Hepatocyte (in vitro differentiated cells): ENCODE results near the gene MCF2L. TPM values are rescaled to one million over a fixed set of nuclear protein-coding genes. Genes with fewer than 3 reads are reported as not detected.
"Not testable (repeated sequence)": the region's sequence is repeated elsewhere in the genome, so short reads cannot be mapped to it uniquely, and the experiment has no call there.

Experiments
- DNase-seq: peaks from one replicate; pipeline ENCODE4 v3.0.0-alpha.2; 2016; ENCODE audit warnings: low spot score
- H2AFZ ChIP-seq: fragments of 200-600 bp; sonication (generic); 2 replicates; pipeline ENCODE4 v1.6.0; 2016; ENCODE audit warnings: antibody characterized with exemption, mild to moderate bottlenecking
- H3K27ac ChIP-seq: fragments of 200-600 bp; sonication (generic); 2 replicates; pipeline ENCODE4 v1.5.1; 2016; ENCODE audit warnings: mild to moderate bottlenecking
- H3K27me3 ChIP-seq: fragments of 200-600 bp; sonication (generic); 2 replicates; pipeline ENCODE4 v1.6.1; 2016
- H3K36me3 ChIP-seq: fragments of 200-600 bp; sonication (generic); replicated peaks from 2 replicates; pipeline ENCODE4 v1.5.1; 2016; ENCODE audit warnings: low read depth; ENCODE audit not compliant: insufficient read depth
- H3K4me1 ChIP-seq: fragments of 200-600 bp; sonication (generic); 2 replicates; pipeline ENCODE4 v1.5.1; 2016; ENCODE audit warnings: mild to moderate bottlenecking, moderate library complexity; ENCODE audit not compliant: insufficient read depth
- H3K4me2 ChIP-seq: fragments of 200-600 bp; sonication (generic); 2 replicates; pipeline ENCODE4 v1.6.0; 2016
- H3K4me3 ChIP-seq: fragments of 200-600 bp; sonication (generic); 2 replicates; pipeline ENCODE4 v1.5.1; 2016; ENCODE audit warnings: mild to moderate bottlenecking
- H3K79me2 ChIP-seq: fragments of 200-600 bp; sonication (generic); 2 replicates; pipeline ENCODE4 v1.6.0; 2017; ENCODE audit warnings: mild to moderate bottlenecking
- H3K9me2 ChIP-seq: fragments of 200-600 bp; sonication (generic); replicated peaks from 2 replicates; pipeline ENCODE4 v1.6.0; 2017; ENCODE audit warnings: mild to moderate bottlenecking; ENCODE audit not compliant: insufficient read depth
- H3K9me3 ChIP-seq: fragments of 200-600 bp; sonication (generic); 2 replicates; pipeline ENCODE4 v1.5.1; 2016; ENCODE audit warnings: low read depth, mild to moderate bottlenecking
- H4K20me1 ChIP-seq: fragments of 200-600 bp; sonication (generic); 2 replicates; pipeline ENCODE4 v1.6.0; 2016; ENCODE audit warnings: mild to moderate bottlenecking; ENCODE audit not compliant: insufficient read depth, poor library complexity, severe bottlenecking
- EZH2 ChIP-seq: fragments of 200-600 bp; sonication (generic); IDR thresholded peaks from 2 replicates; pipeline ENCODE4 v1.6.1; 2016; ENCODE audit warnings: antibody characterized with exemption, mild to moderate bottlenecking, borderline replicate concordance
- EZH2phosphoT487 ChIP-seq: fragments of 200-600 bp; sonication (generic); IDR thresholded peaks from one replicate; pipeline ENCODE4 v1.6.1; 2018; ENCODE audit warnings: antibody characterized with exemption, mild to moderate bottlenecking, low read depth, moderate library complexity; ENCODE audit not compliant: unreplicated experiment, severe bottlenecking
- WGBS: methylation state at CpG from one replicate; pipeline ENCODE4 v1.1.6; 2016; ENCODE audit warnings: low lambda C conversion rate; ENCODE audit errors: missing lambda C conversion rate; 5-methylcytosine and 5-hydroxymethylcytosine counted together
- polyA plus RNA-seq: library from polyadenylated mRNA; unstranded; fragments of >200 nt; fragmentation: Nextera tagmentation; extraction: Ambion mirVana; gene quantifications from 2 replicates; pipeline ENCODE4 v1.2.1, GENCODE V29; 2016
- total RNA-seq: library from RNA; depleted of rRNA; stranded (reverse); fragments of >200 nt; gene quantifications from 2 replicates; pipeline ENCODE4 v1.2.3, GENCODE V29; 2014
- TF ChIP-seq, protein P1 (sequence below): fragments of 200-600 bp; sonication (generic); IDR thresholded peaks from 2 replicates; pipeline ENCODE4 v1.5.1; 2016; ENCODE audit warnings: antibody characterized with exemption, mild to moderate bottlenecking; ENCODE audit not compliant: poor library complexity

MCF2L gene
- total and polyA plus RNA-seq, 2 experiments from 2014 or later = 11.1 to 22.4 TPM

DNA sequence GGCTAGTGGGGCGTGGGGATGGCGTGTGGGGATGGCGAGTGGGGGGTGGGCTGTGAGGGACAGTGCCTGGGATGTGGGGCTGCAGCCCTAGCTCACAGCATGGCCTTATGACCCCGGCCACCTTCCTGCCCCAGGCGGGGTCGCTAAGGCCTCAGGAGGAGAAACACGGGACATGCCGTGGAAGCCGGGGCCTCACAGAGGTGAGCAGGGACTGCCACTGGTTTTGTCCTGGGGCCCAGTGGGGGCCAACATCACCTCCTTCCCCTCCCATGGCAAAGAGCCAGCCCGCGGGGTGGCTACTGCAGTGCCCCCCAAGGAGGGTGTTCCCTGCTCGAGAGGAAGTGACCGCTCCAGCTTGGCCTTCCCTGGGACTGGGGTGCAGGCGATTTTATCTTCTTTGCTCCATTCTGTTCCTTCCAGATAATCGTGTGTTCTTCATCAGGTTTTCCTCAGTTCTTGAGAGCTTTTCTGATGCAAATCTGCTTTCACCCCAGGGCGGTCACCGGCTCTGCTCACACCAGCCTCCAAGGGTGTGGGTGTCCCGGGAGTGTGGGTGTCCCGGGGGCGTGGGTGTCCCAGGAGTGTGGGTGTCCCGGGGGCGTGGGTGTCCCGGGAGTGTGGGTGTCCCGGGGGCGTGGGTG, 137.8 kb downstream of the MCF2L start:
- peaks cover 15% of the 10 kb centered on the region for H3K27me3 ChIP-seq

DNA sequence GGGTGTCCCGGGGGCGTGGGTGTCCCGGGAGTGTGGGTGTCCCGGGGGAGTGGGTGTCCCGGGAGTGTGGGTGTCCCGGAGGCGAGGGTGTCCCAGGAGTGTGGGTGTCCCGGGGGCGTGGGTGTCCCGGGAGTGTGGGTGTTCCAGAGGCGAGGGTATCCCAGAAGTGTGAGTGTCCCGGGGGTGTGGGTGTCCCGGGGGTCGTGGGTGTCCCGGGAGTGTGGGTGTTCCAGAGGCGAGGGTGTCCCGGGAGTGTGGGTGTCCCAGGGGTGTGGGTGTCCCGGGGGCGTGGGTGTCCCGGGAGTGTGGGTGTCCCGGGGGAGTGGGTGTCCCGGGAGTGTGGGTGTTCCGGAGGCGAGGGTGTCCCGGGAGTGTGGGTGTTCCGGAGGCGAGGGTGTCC, 139.5 kb downstream of the MCF2L start:
- not testable (repeated sequence) for H3K9me3 ChIP-seq, H2AFZ ChIP-seq, H3K9me2 ChIP-seq, H3K4me2 ChIP-seq, DNase-seq, H4K20me1 ChIP-seq, H3K27ac ChIP-seq, H3K4me3 ChIP-seq, H3K36me3 ChIP-seq, H3K79me2 ChIP-seq
- Histone ChIP-seq H3K27me3 (peaks cover 15% of the 10 kb centered on the region), H3K4me1 (peaks cover 19% of the 10 kb centered on the region)
- WGBS = no CpG with 5 or more reads among the region's 27 CpGs

More for the DNA sequence above, 137.8 kb downstream of the MCF2L start:
- Histone ChIP-seq H3K27ac (no peak overlapping the region), H2AFZ (no peak overlapping the region), H3K9me2 (no peaks in the 10 kb centered on the region), H3K79me2 (no peaks in the 10 kb centered on the region), H3K4me2 (no peak overlapping the region), H3K4me3 (no peak overlapping the region), H3K36me3 (no peaks in the 10 kb centered on the region), H4K20me1 (no peaks in the 10 kb centered on the region), H3K9me3 (no peaks in the 10 kb centered on the region), H3K4me1 (peaks cover 19% of the 10 kb centered on the region)
- TF ChIP-seq, protein P1, sequence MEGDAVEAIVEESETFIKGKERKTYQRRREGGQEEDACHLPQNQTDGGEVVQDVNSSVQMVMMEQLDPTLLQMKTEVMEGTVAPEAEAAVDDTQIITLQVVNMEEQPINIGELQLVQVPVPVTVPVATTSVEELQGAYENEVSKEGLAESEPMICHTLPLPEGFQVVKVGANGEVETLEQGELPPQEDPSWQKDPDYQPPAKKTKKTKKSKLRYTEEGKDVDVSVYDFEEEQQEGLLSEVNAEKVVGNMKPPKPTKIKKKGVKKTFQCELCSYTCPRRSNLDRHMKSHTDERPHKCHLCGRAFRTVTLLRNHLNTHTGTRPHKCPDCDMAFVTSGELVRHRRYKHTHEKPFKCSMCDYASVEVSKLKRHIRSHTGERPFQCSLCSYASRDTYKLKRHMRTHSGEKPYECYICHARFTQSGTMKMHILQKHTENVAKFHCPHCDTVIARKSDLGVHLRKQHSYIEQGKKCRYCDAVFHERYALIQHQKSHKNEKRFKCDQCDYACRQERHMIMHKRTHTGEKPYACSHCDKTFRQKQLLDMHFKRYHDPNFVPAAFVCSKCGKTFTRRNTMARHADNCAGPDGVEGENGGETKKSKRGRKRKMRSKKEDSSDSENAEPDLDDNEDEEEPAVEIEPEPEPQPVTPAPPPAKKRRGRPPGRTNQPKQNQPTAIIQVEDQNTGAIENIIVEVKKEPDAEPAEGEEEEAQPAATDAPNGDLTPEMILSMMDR = no peak
- TF ChIP-seq EZH2 = no peak
- TF ChIP-seq EZH2phosphoT487 = no peak
- DNase-seq = no peak
- WGBS = 81% methylated on average over 16 of the region's 25 CpGs

DNA sequence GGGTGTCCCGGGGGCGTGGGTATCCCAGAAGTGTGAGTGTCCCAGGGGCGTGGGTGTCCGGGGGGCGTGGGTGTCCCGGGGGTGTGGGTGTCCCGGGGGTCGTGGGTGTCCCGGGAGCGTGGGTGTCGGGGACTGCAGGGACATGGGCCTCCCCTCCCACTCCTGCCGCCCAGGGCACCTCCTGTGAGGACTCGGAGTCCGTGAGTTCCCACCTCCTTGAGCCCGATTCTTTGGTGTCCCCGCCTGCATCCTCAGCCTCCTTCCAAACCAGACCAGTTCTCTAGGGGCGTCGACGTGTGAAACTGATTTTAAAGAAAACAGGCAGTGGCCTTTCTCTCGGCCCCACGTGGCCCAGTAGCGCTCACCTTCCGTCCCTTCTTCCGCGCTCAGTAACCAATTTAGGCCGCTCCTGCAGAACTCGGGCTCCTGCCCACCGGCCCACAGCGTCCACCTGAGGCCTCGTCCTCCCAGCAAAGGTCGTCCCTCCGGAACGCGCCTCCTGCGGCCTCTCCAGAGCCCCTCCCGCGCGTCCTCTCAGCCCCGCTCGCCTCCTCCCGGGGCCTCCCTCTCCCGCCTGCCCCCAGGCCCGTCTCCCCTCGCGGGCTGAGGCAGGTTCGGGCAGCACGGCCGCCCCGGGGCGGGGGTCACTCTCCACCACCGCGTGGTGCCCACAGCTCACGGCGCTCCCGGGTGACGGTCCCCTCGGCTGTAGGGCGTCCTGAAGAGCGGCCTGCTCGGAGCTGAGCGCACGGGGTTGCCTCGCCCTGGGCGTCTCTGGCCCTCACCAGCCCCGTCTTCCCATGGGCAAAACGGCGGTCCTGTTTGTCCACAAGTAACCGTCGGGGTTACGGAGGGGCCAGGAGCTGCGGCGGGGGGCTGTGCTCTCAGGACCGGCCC, 140.4 kb downstream of the MCF2L start:
- Histone ChIP-seq H3K9me2 (no peaks in the 10 kb centered on the region), H3K79me2 (no peaks in the 10 kb centered on the region), H3K9me3 (no peaks in the 10 kb centered on the region), H2AFZ (peak overlapping the region; percentile 56), H3K36me3 (no peaks in the 10 kb centered on the region), H3K4me2 (peak overlapping the region; percentile 85), H3K4me3 (no peak overlapping the region), H3K27ac (no peak overlapping the region), H4K20me1 (no peaks in the 10 kb centered on the region), H3K27me3 (peaks cover 15% of the 10 kb centered on the region), H3K4me1 (peaks cover 19% of the 10 kb centered on the region)
- 54% methylated on average over 49 of the region's 73 CpGs for WGBS
- TF ChIP-seq EZH2phosphoT487 = no peak
- no peak for TF ChIP-seq EZH2
- TF ChIP-seq, protein P1 = no peak
- DNase-seq = no peak
